Stimulated activated CD8-positive, alpha-beta memory T cell treated with anti-CD3 and anti-CD28 coated beads, Interleukin-15, amount 100 ng/mL, for 24 hours (primary cell): ENCODE results near the gene TMC7.

Experiments
- DNase-seq: peaks from one replicate; pipeline ENCODE4 v3.0.0-alpha.2; 2020; ENCODE audit warnings: low read depth

TMC7 gene

GRCh38 chr16:19090916-19091315, 107.2 kb downstream of the TMC7 start:
- no peak for DNase-seq

- DNase-seq = no peak
Measured at GRCh38 chr16:19092653-19093410, 109.1 kb downstream of the TMC7 start.

GRCh38 chr16:19093631-19094541, 110.2 kb downstream of the TMC7 start:
- no peak for DNase-seq

GRCh38 chr16:19094542-19095365, 111.0 kb downstream of the TMC7 start:
- no peak for DNase-seq

- no peak for DNase-seq
Measured at GRCh38 chr16:19095654-19096053, 111.9 kb downstream of the TMC7 start.

- no peak for DNase-seq
Measured at GRCh38 chr16:19098173-19098572, 114.4 kb downstream of the TMC7 start.

GRCh38 chr16:19102187-19102872, 118.6 kb downstream of the TMC7 start:
- no peak for DNase-seq

- no peak for DNase-seq
Measured at GRCh38 chr16:19104607-19105006, 120.9 kb downstream of the TMC7 start.

GRCh38 chr16:19105131-19105530, 121.4 kb downstream of the TMC7 start:
- no peak for DNase-seq

GRCh38 chr16:19105891-19106624, 122.3 kb downstream of the TMC7 start:
- DNase-seq = no peak

- DNase-seq = no peak
Measured at GRCh38 chr16:19106625-19107020, 122.9 kb downstream of the TMC7 start.

GRCh38 chr16:19108409-19109287, 124.9 kb downstream of the TMC7 start:
- DNase-seq = no peak

- no peak for DNase-seq
Measured at GRCh38 chr16:19109288-19109664, 125.5 kb downstream of the TMC7 start.

GRCh38 chr16:19110537-19111360, 127.0 kb downstream of the TMC7 start:
- no peak for DNase-seq

GRCh38 chr16:19112099-19112407, 128.3 kb downstream of the TMC7 start:
- no peak for DNase-seq
